ENCODE measurements around the gene CDH13.

DNA sequence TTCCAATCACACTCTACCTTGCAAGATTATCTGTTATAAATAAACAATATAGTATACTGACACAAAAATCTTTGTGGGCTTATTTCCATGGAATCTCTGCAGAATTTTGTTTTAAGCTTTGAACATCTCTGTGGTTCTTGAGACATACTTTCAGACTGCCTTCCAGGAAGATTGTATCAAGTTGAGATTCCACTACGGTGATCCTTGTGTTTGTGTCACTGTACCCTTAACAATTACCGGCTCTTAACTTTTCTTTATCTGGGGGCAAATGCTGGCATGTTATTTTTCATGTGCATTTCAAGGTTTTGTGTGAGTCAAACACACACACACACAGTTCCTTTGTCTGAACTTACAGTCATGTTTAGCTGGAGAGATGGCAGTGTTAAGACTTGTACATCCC lies 708.3 kb downstream of the CDH13 start:
- TF ChIP-seq GATA2 (IDR thresholded peaks at IDR 0.05; ENCODE audit: low read depth, low read length) (no peak), GATA3 (IDR thresholded peaks at IDR 0.05; ENCODE audit: low read depth, low read length) (no peak)

Data from SH-SY5Y (cell line).